HepG2 (cell line): ENCODE measurements around the gene ZFYVE28. TPM values are rescaled to one million over a fixed set of nuclear protein-coding genes. Genes with fewer than 3 reads are reported as not detected.

ENCODE experiments used
- DMTF1 ChIP-seq: sonication (generic); formaldehyde crosslinking; IDR thresholded peaks from 2 replicates; pipeline ENCODE4 v1.4.0; 2020; ENCODE audit warnings: mild to moderate bottlenecking, missing genetic modification reagents
- ELF4 ChIP-seq: sonication (generic); formaldehyde crosslinking; IDR thresholded peaks from 2 replicates; pipeline ENCODE4 v1.5.0; 2020; ENCODE audit warnings: missing genetic modification reagents, mild to moderate bottlenecking, moderate library complexity, borderline replicate concordance
- EP300 ChIP-seq, 3 experiments: sonication (generic) in 1 of 3; formaldehyde crosslinking in 1 of 3; IDR thresholded peaks; 2 replicates each; pipeline versions ENCODE4 v1.5.1 to v1.6.1; 2011 to 2020; ENCODE audit warnings: low read depth in 2 of 3, low read length in 2 of 3, borderline replicate concordance in 1 of 3, improper control_type of control experiment in 1 of 3, mild to moderate bottlenecking in 1 of 3, missing genetic modification reagents in 1 of 3, moderate library complexity in 1 of 3
- GFI1 ChIP-seq: sonication (generic); formaldehyde crosslinking; IDR thresholded peaks from 2 replicates; pipeline ENCODE4 v1.5.0; 2020; ENCODE audit warnings: missing genetic modification reagents, mild to moderate bottlenecking, borderline replicate concordance
- POGK ChIP-seq: sonication (generic); formaldehyde crosslinking; conservative IDR thresholded peaks from 2 replicates; pipeline ENCODE4 v1.8.0; 2022; ENCODE audit warnings: mild to moderate bottlenecking, moderate library complexity, missing genetic modification reagents
- RNF219 ChIP-seq: sonication (generic); formaldehyde crosslinking; IDR thresholded peaks from 2 replicates; pipeline ENCODE4 v1.5.0; 2020; ENCODE audit warnings: mild to moderate bottlenecking, missing genetic modification reagents
- SUZ12 ChIP-seq: fragments of 150-350 bp; IDR thresholded peaks from 2 replicates; pipeline ENCODE4 v1.6.1; 2014; ENCODE audit warnings: low read depth, low read length
- ZNF512 ChIP-seq: sonication (generic); formaldehyde crosslinking; IDR thresholded peaks from 2 replicates; pipeline ENCODE4 v1.4.0; 2020; ENCODE audit warnings: mild to moderate bottlenecking, missing genetic modification reagents
- ZNF574 ChIP-seq: sonication (generic); formaldehyde crosslinking; IDR thresholded peaks from 2 replicates; pipeline ENCODE4 v1.4.0; 2020; ENCODE audit warnings: missing genetic modification reagents
- ZNF580 ChIP-seq: IDR thresholded peaks from 2 replicates; pipeline ENCODE4 v1.6.1; 2016; ENCODE audit warnings: low read depth, borderline replicate concordance
- ZNF598 ChIP-seq: sonication (generic); formaldehyde crosslinking; IDR thresholded peaks from 2 replicates; pipeline ENCODE4 v1.5.1; 2020; ENCODE audit warnings: mild to moderate bottlenecking, missing genetic modification reagents, borderline replicate concordance
- ZNF670 ChIP-seq: sonication (generic); formaldehyde crosslinking; IDR thresholded peaks from 2 replicates; pipeline ENCODE4 v1.8.0; 2022; ENCODE audit warnings: mild to moderate bottlenecking, missing genetic modification reagents, borderline replicate concordance
- ZNF782 ChIP-seq: sonication (generic); formaldehyde crosslinking; IDR thresholded peaks from 2 replicates; pipeline ENCODE4 v1.4.0; 2020; ENCODE audit warnings: missing genetic modification reagents, mild to moderate bottlenecking, borderline replicate concordance
- polyA plus RNA-seq, 8 experiments: library from polyadenylated mRNA; depleted of rRNA in 3 of 8; stranded (reverse) in 7 of 8; unstranded in 1 of 8; fragments of >200 nt; fragmentation: Illumina TruSeq in 4 of 8; extraction: Trizol in 4 of 8; gene quantifications; 2 replicates each; pipeline versions ENCODE4 v1.2.1 to v1.2.3, GENCODE V29; 2011 to 2016; ENCODE audit warnings: low read depth in 4 of 8, missing spikeins in 1 of 8, mixed read lengths in 1 of 8; ENCODE audit not compliant: insufficient read depth in 1 of 8
- total RNA-seq, 5 experiments: library from RNA; depleted of rRNA; stranded (reverse); fragments of >200 nt; fragmentation: Illumina TruSeq; extraction: Trizol; gene quantifications; 2 replicates each; pipeline ENCODE4 v1.2.3, GENCODE V29; 2016; ENCODE audit warnings: low read depth in 1 of 5

Gene ZFYVE28
- total and polyA plus RNA-seq, 2 of the 13 experiments (the other 11 are each of a cell fraction or from before 2014, with no cell fraction given) = 0.12 to 0.22 TPM

GRCh38 chr4:2418650-2419571, 466 bp upstream of the ZFYVE28 start, which contains the start of gene CFAP99 (continued):
- peak; percentile 66 for TF ChIP-seq POGK (CRISPR knock-in tag)
- peak; percentile 87 for TF ChIP-seq ZNF574 (CRISPR knock-in tag)
- no peak for TF ChIP-seq DMTF1 (CRISPR knock-in tag)
- no peak for TF ChIP-seq ZNF512 (CRISPR knock-in tag)
- no peak for TF ChIP-seq ELF4 (CRISPR knock-in tag)
- TF ChIP-seq RNF219 = no peak
- TF ChIP-seq ZNF670 = no peak
- TF ChIP-seq ZNF782 (CRISPR knock-in tag) = 0 out of 2 replicates have a peak, but pooled peaks have one; percentile 30
- no peak for TF ChIP-seq GFI1
- TF ChIP-seq ZNF598 (CRISPR knock-in tag) = no peak
- no peak for TF ChIP-seq EP300 (IDR thresholded peaks at IDR 0.05; ENCODE audit: low read depth in 2 of 2, low read length in 2 of 2)
- no peak for TF ChIP-seq EP300 (CRISPR knock-in tag; IDR thresholded peaks at IDR 0.05; ENCODE audit: borderline replicate concordance)
- TF ChIP-seq ZNF580 (CRISPR knock-in tag) = no peak
- TF ChIP-seq SUZ12 = peak; percentile 91
